ENCODE measurements around the gene FYB2.

GRCh38 chr1:56703747-56704146, 115.5 kb downstream of the FYB2 start:
- TF ChIP-seq, protein P1, sequence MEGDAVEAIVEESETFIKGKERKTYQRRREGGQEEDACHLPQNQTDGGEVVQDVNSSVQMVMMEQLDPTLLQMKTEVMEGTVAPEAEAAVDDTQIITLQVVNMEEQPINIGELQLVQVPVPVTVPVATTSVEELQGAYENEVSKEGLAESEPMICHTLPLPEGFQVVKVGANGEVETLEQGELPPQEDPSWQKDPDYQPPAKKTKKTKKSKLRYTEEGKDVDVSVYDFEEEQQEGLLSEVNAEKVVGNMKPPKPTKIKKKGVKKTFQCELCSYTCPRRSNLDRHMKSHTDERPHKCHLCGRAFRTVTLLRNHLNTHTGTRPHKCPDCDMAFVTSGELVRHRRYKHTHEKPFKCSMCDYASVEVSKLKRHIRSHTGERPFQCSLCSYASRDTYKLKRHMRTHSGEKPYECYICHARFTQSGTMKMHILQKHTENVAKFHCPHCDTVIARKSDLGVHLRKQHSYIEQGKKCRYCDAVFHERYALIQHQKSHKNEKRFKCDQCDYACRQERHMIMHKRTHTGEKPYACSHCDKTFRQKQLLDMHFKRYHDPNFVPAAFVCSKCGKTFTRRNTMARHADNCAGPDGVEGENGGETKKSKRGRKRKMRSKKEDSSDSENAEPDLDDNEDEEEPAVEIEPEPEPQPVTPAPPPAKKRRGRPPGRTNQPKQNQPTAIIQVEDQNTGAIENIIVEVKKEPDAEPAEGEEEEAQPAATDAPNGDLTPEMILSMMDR (IDR thresholded peaks at IDR 0.05; ENCODE audit: low read depth, low read length, poor library complexity, severe bottlenecking): no peak
- no peak for TF ChIP-seq EZH2phosphoT487 (IDR thresholded peaks at IDR 0.05; ENCODE audit: borderline replicate concordance, low read length)
